GM18517 (cell line): ENCODE results near the gene CWF19L2.
A peak's percentile ranks its signal among the peaks of the same experiment; 100 is the strongest.
"Not testable (repeated sequence)": the region's sequence is repeated elsewhere in the genome, so short reads cannot be mapped to it uniquely, and the experiment has no call there.

Experiments
- ATAC-seq: cut with Tn5 transposase; IDR thresholded peaks from one replicate; pipeline ENCODE4 v1.9.1; 2021; ENCODE audit warnings: mild to moderate bottlenecking, moderate library complexity; ENCODE audit not compliant: unreplicated experiment

The CWF19L2 gene

DNA sequence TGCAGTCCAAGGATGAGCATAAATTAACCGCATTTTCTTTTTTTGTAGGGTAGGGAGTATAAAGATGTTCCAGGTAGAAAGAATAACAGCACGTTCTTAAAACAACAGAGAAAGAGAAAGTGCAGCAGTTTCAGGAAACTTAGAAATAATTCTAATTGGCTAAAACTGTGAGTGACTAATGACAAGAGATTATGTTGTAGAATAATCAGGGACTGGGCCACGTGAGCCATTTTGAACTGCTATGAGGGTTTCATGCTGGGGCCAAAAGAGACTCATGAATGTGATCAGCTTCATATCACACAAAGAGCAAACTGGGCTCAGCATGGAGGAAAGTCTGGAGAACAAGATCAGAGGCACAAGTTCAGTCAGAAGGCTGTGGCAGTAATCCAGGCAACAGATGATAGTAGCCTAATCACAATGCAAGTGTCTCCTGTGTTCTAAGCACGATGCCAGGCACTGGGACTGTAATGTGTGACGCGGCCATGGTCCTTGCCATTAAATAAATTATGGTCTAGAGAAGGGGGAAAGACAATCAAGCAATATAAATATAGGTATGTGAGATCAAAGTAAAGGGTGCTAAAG, 17.9 kb downstream of the CWF19L2 start:
- no peak for ATAC-seq

GRCh38 chr11:107438148-107438547, 19.5 kb downstream of the CWF19L2 start:
- ATAC-seq: no peak

DNA sequence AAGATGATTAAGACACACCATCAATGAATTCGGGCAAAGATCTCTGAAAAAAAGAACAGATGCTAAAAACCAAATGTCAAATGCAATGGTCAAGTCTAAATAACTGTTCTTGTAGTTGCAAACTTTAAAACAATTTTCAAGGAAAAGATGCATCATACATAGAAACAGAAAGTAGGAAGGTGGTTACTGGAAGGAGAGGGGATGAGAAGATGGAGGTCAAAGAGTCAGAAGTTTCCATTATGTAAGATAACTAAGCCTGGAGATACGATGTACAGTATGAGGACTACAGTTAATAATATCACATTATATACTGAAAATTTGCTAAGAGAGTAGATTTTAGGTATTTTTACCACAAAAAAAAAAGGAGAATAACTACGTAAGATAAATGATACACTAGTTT, 27.1 kb downstream of the CWF19L2 start:
- ATAC-seq: no peak

GRCh38 chr11:107427569-107428180, 29.9 kb downstream of the CWF19L2 start:
- no peak for ATAC-seq

- ATAC-seq: no peak
Observed at GRCh38 chr11:107413352-107413751, 44.3 kb downstream of the CWF19L2 start.

DNA sequence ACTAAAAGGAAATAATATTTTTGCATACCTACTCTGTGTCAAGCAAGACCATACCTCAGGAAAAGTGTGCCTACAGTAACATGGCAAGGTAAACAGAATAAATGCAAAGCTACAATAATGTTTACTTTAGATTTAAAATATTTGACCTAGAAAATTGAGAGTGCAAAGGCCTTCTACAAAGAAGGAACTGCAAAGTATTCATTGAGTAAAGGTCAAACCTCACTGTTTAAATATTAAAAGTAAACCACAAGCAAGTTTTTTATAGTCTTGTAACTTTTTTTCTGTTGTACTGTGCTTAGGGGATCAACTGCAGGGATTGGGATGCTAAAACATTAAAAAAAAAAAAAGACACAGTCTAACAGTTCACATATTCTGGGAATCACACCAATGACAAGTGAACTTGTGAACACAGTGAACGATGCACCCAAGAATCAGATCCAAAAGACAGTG, 48.8 kb downstream of the CWF19L2 start:
- ATAC-seq: no peak

- no peak for ATAC-seq
Observed at GRCh38 chr11:107405260-107405659, 52.4 kb downstream of the CWF19L2 start.

DNA sequence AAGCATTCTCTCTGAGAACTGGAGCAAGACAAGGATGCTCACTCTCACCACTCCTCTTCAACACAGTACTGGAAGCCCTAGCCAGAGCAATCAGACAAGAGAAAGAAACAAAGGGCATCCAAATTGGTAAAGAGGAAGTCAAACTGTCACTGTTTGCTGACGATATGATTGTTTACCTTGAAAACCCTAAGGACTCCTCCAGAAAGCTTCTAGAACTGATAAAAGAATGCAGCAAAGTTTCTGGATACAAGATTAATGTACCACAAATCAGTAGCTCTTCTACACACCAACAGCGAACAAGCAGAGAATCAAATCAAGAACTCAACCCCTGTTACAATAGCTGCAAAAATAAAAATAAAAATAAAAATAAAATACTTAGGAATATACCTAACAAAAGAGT, 56.5 kb downstream of the CWF19L2 start:
- not testable (repeated sequence) for ATAC-seq

DNA sequence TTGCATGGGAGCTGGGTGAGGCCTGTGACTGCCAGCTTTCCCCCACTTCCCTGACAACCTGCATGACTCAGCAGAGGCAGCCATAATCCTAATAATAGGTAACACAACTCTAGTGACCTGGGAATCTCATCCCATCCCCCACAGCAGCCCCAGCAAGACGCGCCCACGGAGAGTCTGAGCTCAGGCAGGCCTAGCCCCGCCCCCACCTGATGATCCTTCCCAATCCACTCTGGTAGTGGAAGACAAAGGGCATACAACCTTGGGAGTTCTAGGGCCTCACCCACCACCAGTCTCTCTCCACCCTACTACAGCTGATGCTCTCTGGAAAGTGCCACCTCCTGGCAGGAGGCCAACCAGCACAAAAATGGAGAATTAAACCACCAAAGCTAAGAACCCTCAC, 60.3 kb downstream of the CWF19L2 start:
- no peak for ATAC-seq

GRCh38 chr11:107392611-107393010, 65.0 kb downstream of the CWF19L2 start:
- ATAC-seq: no peak

- ATAC-seq: not testable (repeated sequence)
Observed at GRCh38 chr11:107390701-107391100, 66.9 kb downstream of the CWF19L2 start.

DNA sequence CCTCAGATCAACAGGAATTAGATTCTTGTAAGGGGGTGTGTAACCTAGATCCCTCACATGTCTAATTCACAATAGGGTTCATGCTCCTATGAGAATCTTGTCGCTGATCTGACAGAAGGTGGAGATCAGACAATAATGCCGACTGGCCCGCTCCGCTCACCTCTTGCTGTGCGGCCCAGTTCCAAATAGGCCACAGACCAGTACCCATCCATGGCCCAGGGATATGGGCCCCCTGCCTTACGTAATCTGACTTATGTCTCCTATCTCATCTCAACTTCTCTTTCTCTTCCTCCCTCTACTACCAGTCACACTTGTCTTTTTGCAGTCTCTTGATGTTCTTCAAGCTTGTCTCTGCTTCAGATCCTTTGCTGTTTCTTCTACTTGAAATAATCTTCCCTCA, 70.0 kb downstream of the CWF19L2 start:
- no peak for ATAC-seq

- ATAC-seq: no peak
Observed at GRCh38 chr11:107385361-107385981, 72.2 kb downstream of the CWF19L2 start.

DNA sequence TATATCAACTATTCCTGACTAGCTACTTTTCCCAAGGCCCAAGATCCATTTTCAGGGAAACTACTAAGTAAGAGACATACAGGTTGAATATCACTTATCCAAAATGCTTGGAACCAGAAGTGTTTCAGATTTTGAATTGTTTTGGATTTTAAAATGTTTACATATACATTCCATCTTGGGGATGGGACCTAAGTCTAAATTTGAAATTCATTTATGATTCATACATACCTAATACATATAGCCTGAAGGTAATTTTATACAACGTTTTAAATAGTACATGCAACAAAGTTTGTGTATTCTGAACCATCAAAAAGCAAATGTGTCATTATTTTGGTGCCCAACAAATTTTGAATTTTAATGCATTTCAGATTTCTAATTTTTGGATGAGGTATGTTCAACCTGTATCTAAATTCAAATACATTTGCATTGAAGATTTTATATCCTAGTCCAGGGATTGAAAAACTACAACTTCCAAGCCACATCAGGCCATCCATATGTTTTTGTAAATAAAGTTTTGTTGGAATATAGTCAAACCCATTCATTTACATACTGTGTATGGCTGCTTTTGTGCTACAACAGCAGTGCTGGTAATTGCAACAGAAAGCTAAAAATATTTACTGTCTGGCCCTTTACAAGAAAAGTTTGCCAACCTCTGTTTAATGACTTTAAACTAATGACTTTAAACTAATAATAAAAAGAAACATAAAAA, 73.3 kb downstream of the CWF19L2 start:
- ATAC-seq: no peak

DNA sequence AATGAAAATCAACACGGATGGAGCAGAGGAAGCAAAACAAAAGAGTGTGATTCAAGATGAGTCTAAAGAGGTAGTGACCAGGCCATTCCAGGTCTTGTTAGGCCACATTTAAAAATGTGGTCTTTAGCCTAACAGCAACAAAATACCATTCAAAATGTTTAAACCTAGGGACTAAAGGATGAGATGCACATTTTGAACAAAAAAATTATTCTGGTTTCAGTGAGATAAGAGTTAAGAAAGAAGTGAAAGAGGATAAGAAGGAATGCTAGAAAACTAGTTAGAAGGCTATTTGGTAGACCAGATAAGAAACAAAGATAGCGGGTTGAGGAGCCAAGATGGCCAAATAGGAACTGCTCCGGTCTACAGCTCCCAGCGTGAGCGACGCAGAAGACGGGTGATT, 85.2 kb downstream of the CWF19L2 start:
- ATAC-seq: no peak

DNA sequence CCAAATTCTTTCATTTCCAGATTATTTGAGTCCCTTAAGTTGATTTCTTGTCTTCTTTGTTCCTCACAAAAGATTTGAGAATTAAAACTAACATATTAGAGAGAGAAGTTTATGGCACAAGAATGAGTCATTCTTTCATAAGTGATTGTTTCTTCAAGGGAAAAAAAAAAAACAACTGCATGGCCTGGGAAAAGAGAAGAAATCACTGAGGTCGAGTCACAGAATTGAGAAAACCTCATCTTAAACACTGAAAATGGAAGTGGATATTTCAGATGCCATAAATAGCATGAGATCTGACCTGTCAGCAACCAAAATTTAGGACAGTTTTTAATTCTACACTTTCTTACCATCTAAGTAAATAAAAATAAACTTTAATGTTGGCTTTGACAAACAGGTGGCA, 87.2 kb downstream of the CWF19L2 start:
- ATAC-seq: no peak

DNA sequence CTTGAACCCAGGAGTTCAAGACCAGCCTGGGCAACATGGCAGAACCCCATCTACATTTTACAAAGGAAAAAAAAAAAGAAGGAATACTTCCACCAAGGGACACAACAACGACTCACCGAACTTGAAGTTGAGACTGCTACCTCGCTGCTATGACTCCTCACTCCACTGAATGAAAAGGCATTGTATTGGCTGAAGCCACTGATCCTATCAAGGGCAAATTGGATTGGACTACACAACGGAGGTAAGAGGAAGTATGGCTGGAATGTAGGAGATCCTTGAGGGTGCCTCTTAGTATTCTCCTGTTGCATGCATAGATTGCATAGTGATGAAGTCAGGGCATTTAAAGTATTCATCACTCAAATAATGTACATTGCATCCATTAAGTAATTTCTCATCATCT, 97.9 kb downstream of the CWF19L2 start:
- ATAC-seq: no peak

DNA sequence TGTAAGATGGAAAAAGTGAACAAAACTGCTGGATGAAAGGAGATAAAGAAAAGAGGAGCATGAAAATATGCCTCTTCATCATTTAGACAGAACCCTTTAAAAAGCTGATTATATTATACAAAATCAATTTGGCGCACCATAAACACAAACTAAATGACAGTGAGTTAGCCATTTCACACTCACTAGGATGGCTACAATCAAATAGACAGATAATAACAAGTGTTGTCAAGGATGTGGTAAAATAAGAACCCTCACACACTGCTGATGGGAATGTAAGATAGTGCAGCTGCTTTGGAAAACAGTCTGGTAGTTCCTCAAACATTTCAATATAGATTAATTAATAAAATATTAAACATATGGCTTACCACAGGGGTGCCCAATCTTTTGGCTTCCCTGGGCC, 99.7 kb downstream of the CWF19L2 start:
- ATAC-seq: no peak

DNA sequence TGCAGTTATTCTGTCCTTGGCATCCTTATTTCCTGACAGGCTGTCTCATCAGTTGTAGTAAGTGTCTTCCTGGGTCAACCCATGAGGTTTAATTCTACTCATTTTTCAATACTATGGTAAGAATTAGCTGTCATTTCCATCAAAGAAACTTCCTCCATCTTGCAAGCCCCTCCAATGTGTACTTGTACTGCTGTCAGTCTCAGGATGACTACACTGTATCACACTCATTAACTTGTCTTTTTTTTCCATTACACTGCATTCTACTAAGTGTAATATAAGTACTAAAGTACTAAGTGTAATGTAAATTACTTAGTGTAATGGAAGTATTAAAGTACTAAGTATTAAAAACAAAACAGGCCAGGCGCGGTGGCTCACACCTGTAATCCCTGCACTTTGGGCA, 102.8 kb downstream of the CWF19L2 start:
- no peak for ATAC-seq

DNA sequence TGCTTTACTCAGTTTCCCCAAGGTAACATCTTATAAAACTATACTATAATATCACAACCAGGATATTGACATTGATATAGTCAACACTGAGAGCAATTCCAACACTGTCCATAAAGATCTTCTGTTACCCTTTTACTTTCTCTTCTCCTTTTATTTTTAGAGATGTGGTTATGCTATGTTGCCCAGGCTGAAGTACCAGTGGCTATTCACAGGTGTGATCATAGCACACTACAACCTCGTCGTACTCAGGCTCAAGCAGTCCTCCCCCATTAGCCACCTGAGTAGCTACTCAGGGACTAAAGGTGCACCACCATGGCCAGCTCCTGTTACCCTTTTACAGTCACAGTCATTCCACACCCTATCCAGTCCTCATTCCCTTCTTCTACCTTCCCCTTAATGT, 119.7 kb downstream of the CWF19L2 start:
- peak; percentile 76 for ATAC-seq

GRCh38 chr11:107331728-107332127, 125.9 kb downstream of the CWF19L2 start:
- ATAC-seq: no peak

DNA sequence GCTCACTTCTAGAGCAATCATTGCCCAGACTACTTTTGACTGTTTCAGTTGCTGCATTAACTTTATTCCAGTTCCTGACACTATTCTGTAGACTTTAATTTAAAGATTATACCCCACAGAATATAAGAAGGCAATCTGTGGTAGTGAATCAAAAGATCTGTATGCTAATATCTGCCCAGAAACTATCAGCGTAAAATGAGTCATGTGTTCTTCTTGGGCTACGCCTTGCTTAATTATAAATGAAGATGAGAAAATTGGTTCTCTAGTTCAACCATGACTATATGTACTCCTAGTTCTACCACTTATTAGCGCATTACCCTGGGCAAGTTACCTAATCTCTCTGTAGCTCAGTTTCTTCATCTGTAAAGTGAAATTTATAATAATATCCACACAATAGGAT, 128.5 kb downstream of the CWF19L2 start:
- no peak for ATAC-seq
